WTC11 (cell line): ENCODE data around the gene ALDH8A1. TPM values are rescaled to one million over a fixed set of nuclear protein-coding genes. Genes with fewer than 3 reads are reported as not detected.

Experiments used
- ATAC-seq: fragments of 200-7000 bp; cut with Tn5 transposase; 2 replicates; pipeline ENCODE4 v1.10.0; 2021; ENCODE audit warnings: mild to moderate bottlenecking, moderate library complexity
- CTCF ChIA-PET: fragments of 300-600 bp; sonication (Branson Sonifier 250); formaldehyde crosslinking; loops from one replicate; lab custom pipeline; 2021; ENCODE audit warnings: antibody characterized with exemption; lab: Charles Lee
- POLR2A ChIA-PET: fragments of 350-600 bp; sonication (Branson Sonifier 250); formaldehyde crosslinking; loops from one replicate; lab custom pipeline; 2021; ENCODE audit warnings: antibody characterized with exemption; lab: Charles Lee
- DNase-seq: peaks from one replicate; pipeline ENCODE4 v3.0.0; 2021; ENCODE audit warnings: low spot score
- H3K27ac Mint-ChIP-seq: 2 replicates; pipeline ENCODE4 v1.8.0; 2021; ENCODE audit warnings: mixed read lengths
- H3K27me3 Mint-ChIP-seq: 2 replicates; pipeline ENCODE4 v1.8.0; 2021; ENCODE audit warnings: low read depth, mild to moderate bottlenecking, moderate library complexity, mixed read lengths
- H3K36me3 Mint-ChIP-seq: 2 replicates; pipeline ENCODE4 v1.8.0; 2021; ENCODE audit warnings: mixed read lengths
- H3K4me1 Mint-ChIP-seq: 2 replicates; pipeline ENCODE4 v1.8.0; 2022; ENCODE audit warnings: mixed read lengths
- H3K4me3 Mint-ChIP-seq: 2 replicates; pipeline ENCODE4 v1.8.0; 2021; ENCODE audit warnings: mild to moderate bottlenecking, moderate library complexity, mixed read lengths
- H3K9me3 Mint-ChIP-seq: 2 replicates; pipeline ENCODE4 v1.8.0; 2021; ENCODE audit warnings: mixed read lengths
- CDX4 ChIP-seq: fragments of 250-450 bp; sonication (Bioruptor Pico); IDR thresholded peaks from 2 replicates; pipeline ENCODE4 v1.9.0; 2021; ENCODE audit warnings: moderate library complexity, mild to moderate bottlenecking, inconsistent platforms, borderline replicate concordance
- CTCF ChIP-seq: fragments of 200-600 bp; IDR thresholded peaks from 2 replicates; pipeline ENCODE4 v1.8.0; 2022; ENCODE audit warnings: antibody characterized with exemption
- ETV6 ChIP-seq: sonication (generic); formaldehyde crosslinking; IDR thresholded peaks from 2 replicates; pipeline ENCODE4 v1.8.1; 2022; ENCODE audit warnings: mild to moderate bottlenecking, missing genetic modification reagents
- FOXP1 ChIP-seq: sonication (generic); formaldehyde crosslinking; IDR thresholded peaks from 2 replicates; pipeline ENCODE4 v1.8.0; 2022; ENCODE audit warnings: missing genetic modification reagents, mild to moderate bottlenecking, moderate library complexity, borderline replicate concordance
- FOXP4 ChIP-seq: sonication (generic); formaldehyde crosslinking; IDR thresholded peaks from 2 replicates; pipeline ENCODE4 v1.8.0; 2022; ENCODE audit warnings: mild to moderate bottlenecking, missing genetic modification reagents
- HMGA2 ChIP-seq: fragments of 250-450 bp; sonication (Bioruptor Pico); IDR thresholded peaks from 2 replicates; pipeline ENCODE4 v1.4.0; 2021; ENCODE audit warnings: mild to moderate bottlenecking, moderate library complexity
- IRF2 ChIP-seq: sonication (generic); formaldehyde crosslinking; IDR thresholded peaks from 2 replicates; pipeline ENCODE4 v1.8.0; 2022; ENCODE audit warnings: low read depth, missing genetic modification reagents, borderline replicate concordance
- MAX ChIP-seq: sonication (generic); formaldehyde crosslinking; IDR thresholded peaks from 2 replicates; pipeline ENCODE4 v1.8.0; 2022; ENCODE audit warnings: mild to moderate bottlenecking, missing genetic modification reagents
- NR2C2 ChIP-seq: sonication (generic); formaldehyde crosslinking; IDR thresholded peaks from 2 replicates; pipeline ENCODE4 v1.8.0; 2022; ENCODE audit warnings: mild to moderate bottlenecking, missing genetic modification reagents
- RELA ChIP-seq: sonication (generic); formaldehyde crosslinking; IDR thresholded peaks from 2 replicates; pipeline ENCODE4 v1.8.1; 2022; ENCODE audit warnings: missing genetic modification reagents, mild to moderate bottlenecking, borderline replicate concordance
- ZNF121 ChIP-seq: sonication (generic); formaldehyde crosslinking; IDR thresholded peaks from 2 replicates; pipeline ENCODE4 v1.8.0; 2023; ENCODE audit warnings: missing genetic modification reagents
- ZNF219 ChIP-seq: sonication (generic); formaldehyde crosslinking; IDR thresholded peaks from 2 replicates; pipeline ENCODE4 v1.8.0; 2023; ENCODE audit warnings: missing genetic modification reagents, mild to moderate bottlenecking, borderline replicate concordance
- ZNF263 ChIP-seq: sonication (generic); formaldehyde crosslinking; IDR thresholded peaks from 2 replicates; pipeline ENCODE4 v1.8.1; 2022; ENCODE audit warnings: low read depth, mild to moderate bottlenecking, moderate library complexity, missing genetic modification reagents
- ZNF671 ChIP-seq: fragments of 250-450 bp; sonication (Bioruptor Pico); IDR thresholded peaks from 2 replicates; pipeline ENCODE4 v1.8.0; 2021; ENCODE audit warnings: mild to moderate bottlenecking
- total RNA-seq: library from RNA; stranded (reverse); gene quantifications from 3 replicates; pipeline ENCODE4 v1.2.3, GENCODE V29; 2021
- TF ChIP-seq, protein P1 (sequence below): sonication (generic); formaldehyde crosslinking; IDR thresholded peaks from 2 replicates; pipeline ENCODE4 v1.8.1; 2022; ENCODE audit warnings: low read depth, mild to moderate bottlenecking, moderate library complexity, missing genetic modification reagents, borderline replicate concordance
- TF ChIP-seq, protein P2 (sequence below): sonication (generic); formaldehyde crosslinking; IDR thresholded peaks from 2 replicates; pipeline ENCODE4 v1.8.1; 2023; ENCODE audit warnings: mild to moderate bottlenecking, missing genetic modification reagents
- TF ChIP-seq, protein P3 (sequence below): sonication (generic); formaldehyde crosslinking; IDR thresholded peaks from 2 replicates; pipeline ENCODE4 v1.8.0; 2023; ENCODE audit warnings: missing genetic modification reagents
- TF ChIP-seq, protein P4 (sequence below): sonication (generic); formaldehyde crosslinking; IDR thresholded peaks from 2 replicates; pipeline ENCODE4 v1.8.1; 2023; ENCODE audit warnings: mild to moderate bottlenecking, missing genetic modification reagents, moderate library complexity
- TF ChIP-seq, protein P5 (sequence below): fragments of 250-450 bp; sonication (Bioruptor Pico); IDR thresholded peaks from 2 replicates; pipeline ENCODE4 v1.8.0; 2021; ENCODE audit warnings: mild to moderate bottlenecking

ALDH8A1 gene
- total RNA-seq, 1 experiment from 2014 or later, result 0.17 TPM

- Mint-ChIP-seq H3K27me3 (no peaks in the 10 kb centered on the region), H3K27ac (no peak overlapping the region), H3K4me1 (peaks cover 8% of the 10 kb centered on the region; the same call in 1 of the 2 replicates), H3K36me3 (no peaks in the 10 kb centered on the region), H3K4me3 (no peak overlapping the region), H3K9me3 (no peaks in the 10 kb centered on the region)
- ChIA-PET POLR2A (no interaction called here), CTCF (interaction anchor here (0.9 kb wide), 1 partner anchor 20 kb away, joined by 3 read pairs; no protein-coding TSS in a partner anchor)
- ATAC-seq (no peak), DNase-seq (no peak)
- TF ChIP-seq, protein P1, sequence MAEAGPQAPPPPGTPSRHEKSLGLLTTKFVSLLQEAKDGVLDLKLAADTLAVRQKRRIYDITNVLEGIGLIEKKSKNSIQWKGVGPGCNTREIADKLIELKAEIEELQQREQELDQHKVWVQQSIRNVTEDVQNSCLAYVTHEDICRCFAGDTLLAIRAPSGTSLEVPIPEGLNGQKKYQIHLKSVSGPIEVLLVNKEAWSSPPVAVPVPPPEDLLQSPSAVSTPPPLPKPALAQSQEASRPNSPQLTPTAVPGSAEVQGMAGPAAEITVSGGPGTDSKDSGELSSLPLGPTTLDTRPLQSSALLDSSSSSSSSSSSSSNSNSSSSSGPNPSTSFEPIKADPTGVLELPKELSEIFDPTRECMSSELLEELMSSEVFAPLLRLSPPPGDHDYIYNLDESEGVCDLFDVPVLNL (CRISPR knock-in tag), result no peak
- no peak for TF ChIP-seq FOXP4 (CRISPR knock-in tag)
- no peak for TF ChIP-seq ZNF121 (CRISPR knock-in tag)
- no peak for TF ChIP-seq CTCF
- no peak for TF ChIP-seq ZNF671 (CRISPR knock-in tag)
- TF ChIP-seq NR2C2 (CRISPR knock-in tag), result no peak
- TF ChIP-seq ZNF263 (CRISPR knock-in tag), result no peak
- TF ChIP-seq, protein P2, sequence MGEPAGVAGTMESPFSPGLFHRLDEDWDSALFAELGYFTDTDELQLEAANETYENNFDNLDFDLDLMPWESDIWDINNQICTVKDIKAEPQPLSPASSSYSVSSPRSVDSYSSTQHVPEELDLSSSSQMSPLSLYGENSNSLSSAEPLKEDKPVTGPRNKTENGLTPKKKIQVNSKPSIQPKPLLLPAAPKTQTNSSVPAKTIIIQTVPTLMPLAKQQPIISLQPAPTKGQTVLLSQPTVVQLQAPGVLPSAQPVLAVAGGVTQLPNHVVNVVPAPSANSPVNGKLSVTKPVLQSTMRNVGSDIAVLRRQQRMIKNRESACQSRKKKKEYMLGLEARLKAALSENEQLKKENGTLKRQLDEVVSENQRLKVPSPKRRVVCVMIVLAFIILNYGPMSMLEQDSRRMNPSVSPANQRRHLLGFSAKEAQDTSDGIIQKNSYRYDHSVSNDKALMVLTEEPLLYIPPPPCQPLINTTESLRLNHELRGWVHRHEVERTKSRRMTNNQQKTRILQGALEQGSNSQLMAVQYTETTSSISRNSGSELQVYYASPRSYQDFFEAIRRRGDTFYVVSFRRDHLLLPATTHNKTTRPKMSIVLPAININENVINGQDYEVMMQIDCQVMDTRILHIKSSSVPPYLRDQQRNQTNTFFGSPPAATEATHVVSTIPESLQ (CRISPR knock-in tag), result no peak
- TF ChIP-seq, protein P3, sequence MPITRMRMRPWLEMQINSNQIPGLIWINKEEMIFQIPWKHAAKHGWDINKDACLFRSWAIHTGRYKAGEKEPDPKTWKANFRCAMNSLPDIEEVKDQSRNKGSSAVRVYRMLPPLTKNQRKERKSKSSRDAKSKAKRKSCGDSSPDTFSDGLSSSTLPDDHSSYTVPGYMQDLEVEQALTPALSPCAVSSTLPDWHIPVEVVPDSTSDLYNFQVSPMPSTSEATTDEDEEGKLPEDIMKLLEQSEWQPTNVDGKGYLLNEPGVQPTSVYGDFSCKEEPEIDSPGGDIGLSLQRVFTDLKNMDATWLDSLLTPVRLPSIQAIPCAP, result no peak
- TF ChIP-seq CDX4, result no peak
- TF ChIP-seq ETV6 (CRISPR knock-in tag), result no peak
- TF ChIP-seq HMGA2 (CRISPR knock-in tag), result no peak
- no peak for TF ChIP-seq FOXP1 (CRISPR knock-in tag)
These were observed 29.5 kb downstream of the ALDH8A1 start for GRCh38 chr6:134920422-134920821.

DNA sequence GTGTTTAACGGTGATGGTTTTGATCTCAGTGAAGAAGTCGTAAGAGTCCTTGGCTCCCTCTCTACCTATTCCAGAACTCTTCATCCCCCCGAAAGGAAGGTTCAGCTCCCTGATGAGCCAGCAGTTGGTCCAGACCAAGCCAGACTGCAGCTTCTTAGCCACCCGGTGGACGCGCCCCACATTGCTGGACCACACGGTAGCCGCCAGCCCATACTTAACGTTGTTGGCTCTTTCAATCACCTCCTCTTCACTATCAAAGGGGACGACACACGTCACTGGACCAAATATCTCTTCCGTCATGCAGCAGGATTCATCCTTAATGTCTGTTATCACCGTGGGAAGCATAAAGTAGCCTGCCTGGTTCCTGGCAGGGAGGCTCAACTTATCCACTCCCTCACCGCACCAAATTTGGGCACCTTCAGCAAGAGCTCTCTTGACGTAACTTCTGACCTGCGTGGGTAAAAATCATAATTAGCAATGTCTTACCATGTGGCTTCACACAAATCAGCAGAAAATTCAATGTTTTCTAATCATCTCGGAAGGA lies 31.4 kb downstream of the ALDH8A1 start:
- H3K4me1 Mint-ChIP-seq, result peaks cover 8% of the 10 kb centered on the region; the same call in 1 of the 2 replicates
- no peak overlapping the region for H3K4me3 Mint-ChIP-seq
- no peak for DNase-seq
- no peaks in the 10 kb centered on the region for H3K27me3 Mint-ChIP-seq
- no peaks in the 10 kb centered on the region for H3K36me3 Mint-ChIP-seq
- CTCF ChIA-PET, result interaction anchor here (0.6 to 2.1 kb wide), 7 partner anchors 9 to 810 kb away, joined by 3 to 13 read pairs (median 3); no protein-coding TSS in a partner anchor
- no peak overlapping the region for H3K27ac Mint-ChIP-seq
- H3K9me3 Mint-ChIP-seq, result peaks cover 5% of the 10 kb centered on the region; the same call in 1 of the 2 replicates
- POLR2A ChIA-PET, result interaction anchor here (0.6 kb wide), 1 partner anchor 771 kb away, joined by 3 read pairs; no protein-coding TSS in a partner anchor
- peak; percentile 59 for ATAC-seq
- TF ChIP-seq, protein P2 (CRISPR knock-in tag), result no peak
- TF ChIP-seq, protein P1 (CRISPR knock-in tag), result no peak
- TF ChIP-seq, protein P4, sequence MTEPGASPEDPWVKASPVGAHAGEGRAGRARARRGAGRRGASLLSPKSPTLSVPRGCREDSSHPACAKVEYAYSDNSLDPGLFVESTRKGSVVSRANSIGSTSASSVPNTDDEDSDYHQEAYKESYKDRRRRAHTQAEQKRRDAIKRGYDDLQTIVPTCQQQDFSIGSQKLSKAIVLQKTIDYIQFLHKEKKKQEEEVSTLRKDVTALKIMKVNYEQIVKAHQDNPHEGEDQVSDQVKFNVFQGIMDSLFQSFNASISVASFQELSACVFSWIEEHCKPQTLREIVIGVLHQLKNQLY (CRISPR knock-in tag), result no peak
- TF ChIP-seq IRF2 (CRISPR knock-in tag) (no peak), ZNF219 (CRISPR knock-in tag) (no peak), MAX (CRISPR knock-in tag) (no peak), RELA (CRISPR knock-in tag) (no peak)
- TF ChIP-seq, protein P5, sequence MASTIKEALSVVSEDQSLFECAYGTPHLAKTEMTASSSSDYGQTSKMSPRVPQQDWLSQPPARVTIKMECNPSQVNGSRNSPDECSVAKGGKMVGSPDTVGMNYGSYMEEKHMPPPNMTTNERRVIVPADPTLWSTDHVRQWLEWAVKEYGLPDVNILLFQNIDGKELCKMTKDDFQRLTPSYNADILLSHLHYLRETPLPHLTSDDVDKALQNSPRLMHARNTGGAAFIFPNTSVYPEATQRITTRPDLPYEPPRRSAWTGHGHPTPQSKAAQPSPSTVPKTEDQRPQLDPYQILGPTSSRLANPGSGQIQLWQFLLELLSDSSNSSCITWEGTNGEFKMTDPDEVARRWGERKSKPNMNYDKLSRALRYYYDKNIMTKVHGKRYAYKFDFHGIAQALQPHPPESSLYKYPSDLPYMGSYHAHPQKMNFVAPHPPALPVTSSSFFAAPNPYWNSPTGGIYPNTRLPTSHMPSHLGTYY (CRISPR knock-in tag), result no peak
